NCI-H748 treated with DMSO at 0.1 percent for 48 hours (cell line): ENCODE data around the gene SF1.
A peak's percentile ranks its signal among the peaks of the same experiment; 100 is the strongest.

Experiments used
- DNase-seq: peaks from one replicate; lab custom pipeline; 2025; lab: John Stamatoyannopoulos, UW

SF1 gene

DNA sequence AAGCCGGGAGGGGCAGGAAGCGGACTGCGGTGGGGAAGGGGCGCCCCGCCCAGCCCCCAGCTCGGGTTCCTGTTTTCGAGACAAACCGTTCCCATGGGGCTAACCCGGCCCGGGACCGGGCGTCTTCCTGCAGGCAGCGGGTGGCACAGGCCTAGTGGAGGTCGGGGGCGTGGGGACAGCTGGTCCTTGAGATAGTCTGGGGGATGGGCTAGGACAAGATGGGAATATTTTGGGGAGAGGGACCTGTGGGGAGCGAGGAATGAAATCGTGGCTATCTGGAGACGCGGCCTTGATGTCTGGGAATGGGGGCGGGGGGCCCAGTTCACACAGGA is 33.2 kb downstream of the SF1 start:
- no peak for DNase-seq

DNA sequence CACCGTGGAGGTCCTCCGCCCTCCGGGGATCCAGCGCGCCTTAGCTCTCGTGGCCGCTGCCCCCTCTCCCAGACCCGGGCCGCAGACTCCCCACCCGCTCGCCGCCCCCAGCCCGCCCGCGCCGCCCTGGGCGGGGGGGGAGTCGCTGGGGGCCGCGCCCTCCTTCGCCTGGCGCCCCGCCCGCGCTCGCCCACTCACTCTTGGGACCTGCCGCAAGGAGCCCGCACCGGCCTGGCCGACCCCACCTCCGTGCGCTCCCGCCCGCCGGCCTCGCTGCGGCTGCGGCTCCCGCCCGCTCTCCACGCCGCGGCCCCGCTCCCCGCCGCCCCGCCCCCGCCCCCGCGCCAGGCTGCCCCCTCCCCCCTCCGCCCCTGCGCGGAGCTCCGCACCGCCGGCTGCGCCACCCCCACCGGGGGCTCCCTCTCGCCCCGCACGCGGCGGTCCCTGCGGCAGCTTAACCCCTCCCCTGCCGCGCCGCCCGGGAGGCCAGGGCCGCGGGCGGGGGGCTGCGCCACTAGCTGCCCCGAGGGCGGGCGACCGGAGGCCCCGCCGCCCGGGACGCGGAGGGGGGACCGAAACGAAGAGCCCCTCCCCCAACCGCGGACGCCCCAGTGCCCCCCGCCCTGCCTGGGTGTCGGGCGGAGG is 33.7 kb downstream of the SF1 start:
- no peak for DNase-seq

DNA sequence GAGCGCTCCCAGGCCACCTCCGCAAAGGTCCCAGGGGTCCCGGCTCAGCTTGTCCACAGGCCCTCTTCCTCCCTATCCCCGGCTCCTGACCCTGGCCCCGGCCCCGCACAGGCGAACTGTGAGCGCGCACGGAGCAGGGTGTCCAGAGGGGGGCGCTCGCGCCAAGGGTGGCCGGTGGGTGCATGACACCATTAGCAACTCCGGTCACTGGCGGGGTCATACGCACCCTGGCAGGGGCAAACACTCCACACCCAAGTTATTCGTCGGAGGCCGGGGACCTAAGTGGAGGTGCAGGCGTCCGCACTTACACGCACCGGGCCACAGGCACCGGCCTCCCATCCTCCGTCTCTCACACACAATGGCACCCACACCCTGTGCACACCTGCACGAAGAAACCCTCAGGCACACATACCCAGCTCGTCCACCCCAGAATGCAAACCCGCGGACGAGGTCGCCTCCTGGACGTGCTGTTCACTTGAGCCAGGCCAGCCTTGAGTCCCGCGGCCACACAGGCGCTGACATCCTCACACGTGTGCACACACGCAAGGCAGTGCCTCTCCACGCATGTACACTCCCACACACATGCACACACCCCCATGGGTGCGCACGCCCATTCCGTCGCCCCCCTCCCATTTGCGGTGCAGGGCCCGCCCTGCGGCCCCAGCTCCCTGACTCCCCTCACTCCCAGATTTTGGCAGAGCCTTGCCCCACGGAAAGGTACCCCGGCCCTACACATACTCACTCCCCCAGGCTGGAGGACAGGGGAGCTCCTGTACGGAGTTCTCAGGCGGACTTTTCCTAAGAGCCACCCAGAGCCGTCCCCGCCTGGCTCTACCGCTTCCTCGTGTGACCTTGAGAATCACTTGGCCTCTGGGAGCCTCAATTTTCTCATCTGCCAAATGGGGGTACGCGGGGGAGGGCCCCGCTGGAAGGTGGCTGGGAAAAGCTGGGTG is 34.5 kb downstream of the SF1 start, which contains the start of gene RASGRP2:
RASGRP2 (minus strand) TSS at position 552 of the 953 bp plus-strand sequence. CDS start 1,276 bp downstream, outside the sequence.
- peak; percentile 27 for DNase-seq

DNA sequence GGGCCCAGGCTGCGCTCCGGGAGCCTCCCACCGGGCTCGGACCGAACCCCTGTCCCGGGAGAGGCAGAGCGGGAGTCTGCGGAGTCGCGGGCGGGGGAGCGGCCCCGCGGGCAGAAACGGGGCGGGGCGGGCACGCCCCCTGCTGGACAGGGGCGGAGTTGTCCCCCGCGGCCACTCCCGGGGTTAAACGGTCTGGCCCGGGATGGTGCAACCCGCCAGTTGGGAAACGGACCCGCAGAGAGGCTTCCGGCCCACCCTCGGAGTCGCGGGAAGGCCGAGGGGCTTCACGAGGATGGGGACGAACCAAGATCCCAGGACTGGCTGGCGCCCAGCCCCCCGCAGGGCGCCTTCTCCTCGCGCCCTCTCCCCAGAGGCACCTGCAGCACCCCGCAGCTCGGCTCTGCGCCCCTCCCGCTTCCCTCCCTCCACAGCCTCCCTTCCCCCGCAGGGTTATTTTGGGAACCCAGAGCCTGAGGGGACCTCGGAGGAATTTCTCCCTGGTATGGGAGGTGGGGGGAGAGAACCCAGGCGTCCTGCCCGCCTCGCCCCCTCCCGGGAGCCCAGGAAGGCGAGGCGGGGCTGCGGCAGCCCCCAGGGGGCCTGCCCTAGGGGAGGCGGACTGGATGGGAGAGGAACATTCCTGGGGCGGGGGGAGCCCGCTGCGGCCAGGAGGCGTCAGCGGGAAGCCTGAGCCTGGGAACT is 35.3 kb downstream of the SF1 start:
- DNase-seq: no peak

DNA sequence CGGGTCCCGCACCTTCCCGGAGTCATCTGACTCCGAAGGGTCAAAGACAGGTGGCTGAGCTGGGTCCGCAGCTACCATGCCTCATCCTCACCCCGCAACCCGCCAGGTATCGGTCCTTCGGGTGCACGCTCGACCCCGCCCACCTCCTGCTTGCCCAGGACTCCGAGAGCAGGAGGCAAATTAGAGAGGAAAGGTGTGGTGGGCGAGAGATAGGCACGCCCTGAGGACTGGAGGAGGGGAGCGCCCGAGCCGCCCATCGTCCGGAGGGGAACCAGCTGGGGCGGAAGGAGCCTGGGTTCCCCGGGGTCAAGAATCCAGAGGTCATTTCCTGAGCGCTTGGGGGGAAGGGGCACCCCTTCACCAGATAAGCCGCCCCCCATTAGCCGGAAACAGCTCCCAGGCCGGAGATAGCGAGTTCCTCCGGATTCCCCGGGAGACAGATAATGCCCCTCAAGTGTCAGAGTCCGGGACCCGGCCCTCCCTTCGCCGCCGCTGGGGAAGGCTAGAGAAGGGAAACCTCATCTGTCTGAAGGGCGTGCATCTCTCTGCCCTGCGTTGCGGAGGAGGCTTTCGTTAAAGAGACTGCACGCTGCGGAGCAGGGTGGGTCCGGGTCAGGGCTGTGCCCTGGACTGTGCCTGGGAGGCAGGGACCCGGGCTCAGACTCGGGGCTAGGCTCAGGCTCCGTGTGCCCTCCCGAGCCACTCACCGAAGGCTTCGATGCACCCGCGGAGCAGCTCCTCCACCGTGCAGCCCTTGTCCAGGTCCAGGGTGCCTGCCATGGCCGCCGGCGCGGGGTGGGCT is 36.1 kb downstream of the SF1 start:
- no peak for DNase-seq

DNA sequence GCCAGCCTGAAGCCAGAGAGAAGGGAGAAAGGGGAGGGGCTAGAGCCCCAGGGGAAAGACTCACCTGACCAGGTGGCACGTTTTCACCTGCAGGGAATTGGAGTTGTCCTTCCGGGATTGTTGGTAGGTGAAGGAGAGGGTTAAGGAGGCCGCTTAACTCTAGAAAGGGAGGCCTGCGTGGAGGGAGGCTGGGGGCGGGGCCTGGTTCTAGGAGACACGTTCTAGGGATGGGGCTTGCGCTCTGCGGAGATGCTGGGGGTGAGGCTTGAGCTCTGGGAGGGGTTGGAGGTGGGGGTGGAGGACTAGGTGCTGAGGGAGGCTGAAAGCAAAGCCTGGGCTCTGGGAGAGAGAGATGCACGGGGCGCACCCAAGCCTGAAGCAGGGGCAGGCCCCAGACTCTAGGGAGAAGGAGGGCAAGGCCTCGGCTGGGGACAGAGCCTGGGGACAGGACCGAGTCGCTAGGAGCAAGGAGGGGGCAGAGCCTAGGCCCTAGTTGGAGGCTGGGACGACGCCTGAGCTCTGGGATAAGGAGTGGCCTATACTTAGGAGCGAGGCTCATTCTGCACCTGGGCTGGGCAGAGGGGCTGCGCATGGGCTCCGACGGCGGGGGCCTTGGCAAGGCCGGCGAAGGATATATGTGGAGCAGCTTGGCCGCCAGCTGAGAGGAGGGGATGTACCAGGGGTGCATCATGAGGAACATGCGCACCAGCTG is 36.8 kb downstream of the SF1 start:
- DNase-seq: no peak

DNA sequence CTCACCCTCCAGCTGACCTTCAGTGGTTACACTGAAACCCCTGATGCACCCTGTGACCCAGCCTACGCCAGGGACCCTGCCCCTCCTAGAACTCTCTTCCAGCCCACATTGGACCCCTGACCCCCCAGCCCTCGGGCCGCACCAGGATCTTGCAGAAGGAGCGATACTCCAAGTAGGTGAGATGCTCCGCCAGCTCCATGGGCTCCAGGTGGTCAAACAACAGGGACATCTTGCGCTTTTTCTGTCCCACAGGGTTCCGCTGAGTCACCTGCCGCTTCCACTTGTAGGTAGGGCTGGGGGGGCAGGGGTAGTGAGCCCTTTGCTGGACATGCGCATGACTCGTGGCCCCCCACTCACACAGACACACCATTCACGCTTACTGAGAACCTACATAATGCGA is 38.5 kb downstream of the SF1 start:
- DNase-seq: no peak

DNA sequence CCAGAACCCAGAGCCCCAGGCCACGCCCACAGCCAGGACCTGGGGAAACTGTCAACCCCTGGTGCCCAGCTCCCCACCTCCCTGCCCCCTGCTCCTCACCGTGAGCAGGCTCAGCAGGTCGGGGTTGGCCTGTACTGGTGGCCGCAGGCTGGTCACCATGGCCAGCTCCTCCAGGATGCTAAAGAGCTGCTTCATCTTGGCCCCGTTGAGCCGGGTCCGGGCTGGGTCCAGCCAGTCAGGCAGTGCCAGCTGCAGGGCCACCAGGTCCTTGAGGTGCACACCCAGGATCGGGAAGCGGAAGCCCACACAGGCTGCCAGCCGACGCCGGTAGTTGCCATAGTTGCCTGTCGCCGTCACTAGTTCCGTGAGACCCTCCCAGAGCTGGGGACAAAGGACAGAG is 41.7 kb downstream of the SF1 start:
- DNase-seq: no peak

DNA sequence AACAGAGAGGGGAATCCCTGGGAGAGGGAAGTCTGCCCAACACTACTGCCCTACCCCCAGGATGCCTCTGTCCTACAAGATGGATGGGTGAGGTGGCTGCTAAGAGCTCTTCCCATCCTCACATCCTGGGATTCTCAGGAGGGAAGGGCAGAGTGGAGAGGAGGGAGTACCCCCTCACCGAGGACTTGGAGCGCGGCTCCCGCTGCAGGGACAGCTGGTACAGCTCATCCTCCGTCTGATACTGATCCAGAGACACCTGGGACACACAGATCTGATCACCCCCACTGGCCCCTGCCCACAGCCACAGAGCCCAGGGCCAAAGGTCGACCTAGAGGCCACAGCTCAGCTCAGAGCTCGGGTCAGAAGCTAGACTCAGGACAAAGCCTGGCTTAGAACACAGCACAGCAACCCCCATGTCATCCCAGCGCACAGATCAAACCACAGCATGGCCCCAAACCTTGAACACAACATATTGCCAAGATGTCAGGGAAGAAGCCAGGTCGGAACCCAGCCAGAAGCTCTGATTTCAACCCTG is 42.5 kb downstream of the SF1 start:
- no peak for DNase-seq

DNA sequence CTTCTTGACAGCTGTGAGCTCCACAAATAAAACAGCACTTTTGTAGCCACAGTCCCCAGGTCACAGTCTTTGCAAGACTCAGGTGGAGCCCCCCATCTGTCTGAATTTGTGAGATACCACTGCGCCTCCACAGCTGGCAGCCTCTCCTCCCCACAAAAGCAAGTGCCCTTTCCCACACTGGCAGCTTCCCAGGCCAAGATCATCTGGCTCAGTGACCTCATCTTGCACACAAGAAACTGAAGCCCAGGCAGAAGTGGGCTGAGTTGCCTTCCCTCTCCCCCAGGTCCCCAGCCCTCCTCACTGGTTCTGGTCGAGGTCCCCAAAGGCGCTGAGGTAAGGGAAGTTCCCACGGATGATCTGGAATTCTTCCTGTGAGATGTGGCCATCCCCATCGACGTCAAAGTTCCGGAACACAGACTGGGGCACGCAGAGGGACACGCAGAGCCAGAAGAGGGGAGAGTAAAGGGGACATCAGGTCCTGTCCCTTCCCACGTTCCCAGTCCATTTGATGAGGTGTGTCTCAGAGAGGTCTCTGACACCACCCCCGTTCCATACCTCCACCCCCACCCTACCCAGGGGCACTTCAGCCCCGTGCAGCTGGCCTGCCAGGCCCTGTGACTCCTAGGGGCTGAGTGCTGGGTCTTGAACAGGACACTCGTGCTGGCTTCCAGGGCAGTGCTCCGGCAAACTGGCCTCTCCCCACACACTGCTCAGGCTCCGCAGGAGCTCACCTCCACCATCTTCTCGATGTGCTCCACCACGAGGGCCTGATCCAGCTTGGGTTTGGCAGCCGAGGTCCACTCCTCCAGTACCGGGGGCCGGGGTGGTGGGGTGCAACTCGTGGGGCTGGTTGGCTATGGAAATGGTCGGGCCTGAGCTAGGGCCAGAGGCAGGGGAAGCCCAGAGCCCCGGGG is 43.3 kb downstream of the SF1 start:
- no peak for DNase-seq

DNA sequence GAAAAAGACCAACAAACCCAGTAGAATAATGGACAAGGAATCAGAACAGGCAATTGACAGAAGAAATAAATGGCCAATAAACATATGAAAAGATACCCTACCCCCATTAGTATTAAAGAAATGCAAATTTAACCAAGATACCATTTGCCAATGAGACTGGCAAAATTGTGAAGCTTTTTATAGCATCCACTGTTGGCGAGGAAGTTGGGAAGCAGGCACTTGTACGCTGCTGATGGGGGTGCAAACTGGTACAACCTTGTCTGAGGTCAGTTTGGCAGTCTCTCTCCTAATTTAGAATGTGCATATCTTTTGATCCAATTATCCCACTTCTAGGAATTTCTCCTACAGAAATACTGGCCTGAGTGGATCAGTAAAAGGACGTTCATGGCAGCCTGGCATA is 46.7 kb downstream of the SF1 start:
- DNase-seq: no peak

DNA sequence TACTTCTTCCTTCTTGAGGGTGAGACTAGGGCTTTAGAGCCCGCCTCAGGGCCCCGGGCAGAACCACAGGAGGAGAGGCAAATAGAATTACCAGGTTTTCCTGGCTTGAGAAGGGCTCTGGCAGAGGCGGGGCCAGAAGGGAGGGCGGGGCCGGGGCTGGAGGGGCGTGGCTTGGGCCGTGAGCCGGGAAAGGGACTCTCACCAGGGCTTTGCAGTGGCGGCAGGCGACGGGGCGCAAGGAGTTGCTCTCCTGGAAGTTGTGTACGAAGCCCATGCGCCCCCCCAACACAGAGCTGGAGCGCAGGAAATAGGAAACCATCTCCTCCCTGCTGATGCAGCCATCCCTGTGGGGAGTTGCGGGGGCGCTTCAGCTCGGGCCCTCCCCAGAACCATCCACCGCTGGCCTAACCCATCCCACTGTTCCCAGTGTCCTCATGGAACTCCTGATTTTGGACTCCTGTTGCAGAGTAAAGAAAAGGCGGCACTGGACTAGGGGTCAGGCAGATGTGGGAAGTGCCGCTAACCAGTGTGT is 48.4 kb downstream of the SF1 start:
- DNase-seq: no peak

DNA sequence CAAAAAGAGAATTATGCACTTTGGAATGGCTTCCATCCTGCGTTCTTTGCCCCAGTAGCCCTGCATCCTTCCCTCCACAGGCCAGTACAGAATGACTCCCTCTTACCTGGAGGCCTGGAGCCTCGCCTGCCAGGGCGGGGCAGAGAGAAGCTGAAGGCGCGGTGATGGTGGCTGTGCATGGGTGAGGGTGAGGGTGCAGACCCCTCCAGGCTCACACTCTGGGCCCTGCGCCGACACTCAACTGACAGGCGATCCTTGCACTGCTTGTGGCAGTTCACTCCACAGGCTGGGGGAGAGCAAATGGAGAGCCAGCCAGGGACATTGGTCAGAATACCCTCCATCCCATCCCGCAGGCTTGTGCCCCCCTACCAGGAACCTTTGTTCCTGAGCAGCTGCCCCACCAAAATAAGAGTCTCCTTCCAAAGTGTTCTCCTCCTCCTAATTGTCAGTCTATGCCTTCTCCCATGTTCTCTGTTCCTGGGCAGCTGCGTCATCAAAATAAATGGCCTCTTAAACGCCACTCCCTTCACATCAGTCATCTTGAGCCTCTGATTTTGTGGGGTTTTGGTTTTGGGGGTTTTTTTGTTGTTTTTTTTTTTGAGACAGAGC is 49.5 kb downstream of the SF1 start:
- DNase-seq: no peak

DNA sequence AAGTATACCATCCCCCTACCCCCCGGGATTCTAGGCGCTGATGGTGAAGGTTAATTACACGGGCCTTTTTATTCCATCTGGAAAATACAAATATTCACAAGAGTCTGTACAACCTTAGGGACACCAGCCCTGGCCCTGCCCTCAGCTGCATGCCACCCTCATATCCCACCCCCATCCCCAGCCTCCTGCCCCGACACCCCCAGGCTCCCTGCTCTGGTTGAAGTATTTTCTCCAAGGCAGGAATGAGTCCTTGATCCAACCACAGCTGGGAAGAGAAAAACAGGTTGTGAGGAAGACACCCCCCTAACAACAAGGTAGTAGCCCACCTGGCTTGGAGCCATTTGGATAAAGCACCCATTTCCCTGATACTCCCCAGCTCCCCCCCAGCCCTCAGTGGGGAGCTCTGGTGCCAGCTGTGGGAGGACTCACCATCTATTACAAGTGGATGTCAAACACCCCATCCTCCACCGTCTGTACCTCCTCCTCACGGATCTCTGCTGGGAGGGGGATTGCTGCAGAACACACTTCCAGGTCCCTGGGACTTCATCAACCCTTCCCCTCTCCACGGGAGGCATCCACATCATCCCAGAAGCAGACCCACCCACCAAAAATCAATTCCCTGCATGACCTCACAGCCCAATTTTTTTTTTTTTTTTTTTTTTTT is 51.3 kb downstream of the SF1 start:
- DNase-seq: no peak

DNA sequence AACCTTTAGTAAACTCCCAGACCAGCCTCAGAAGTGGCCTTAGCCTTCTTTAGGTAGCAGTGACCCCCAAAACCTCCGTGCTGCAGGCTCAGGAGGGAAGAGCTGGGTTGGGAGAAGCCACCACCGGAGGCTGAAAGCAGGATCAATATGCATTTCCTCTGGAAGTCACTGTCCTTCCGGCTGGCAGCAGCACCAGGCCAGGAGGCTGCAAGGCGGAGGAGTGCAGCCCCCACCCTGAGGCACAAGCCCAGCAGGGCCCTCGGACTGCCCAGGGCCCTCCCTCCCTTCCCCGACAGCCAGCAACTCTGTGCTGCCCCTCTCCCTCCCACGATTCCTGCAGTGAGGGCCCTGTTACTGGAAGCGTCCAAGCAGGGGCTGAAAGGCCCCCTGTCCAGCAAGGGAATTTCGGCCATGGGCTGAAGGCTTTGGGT is 52.1 kb downstream of the SF1 start:
- DNase-seq: no peak

DNA sequence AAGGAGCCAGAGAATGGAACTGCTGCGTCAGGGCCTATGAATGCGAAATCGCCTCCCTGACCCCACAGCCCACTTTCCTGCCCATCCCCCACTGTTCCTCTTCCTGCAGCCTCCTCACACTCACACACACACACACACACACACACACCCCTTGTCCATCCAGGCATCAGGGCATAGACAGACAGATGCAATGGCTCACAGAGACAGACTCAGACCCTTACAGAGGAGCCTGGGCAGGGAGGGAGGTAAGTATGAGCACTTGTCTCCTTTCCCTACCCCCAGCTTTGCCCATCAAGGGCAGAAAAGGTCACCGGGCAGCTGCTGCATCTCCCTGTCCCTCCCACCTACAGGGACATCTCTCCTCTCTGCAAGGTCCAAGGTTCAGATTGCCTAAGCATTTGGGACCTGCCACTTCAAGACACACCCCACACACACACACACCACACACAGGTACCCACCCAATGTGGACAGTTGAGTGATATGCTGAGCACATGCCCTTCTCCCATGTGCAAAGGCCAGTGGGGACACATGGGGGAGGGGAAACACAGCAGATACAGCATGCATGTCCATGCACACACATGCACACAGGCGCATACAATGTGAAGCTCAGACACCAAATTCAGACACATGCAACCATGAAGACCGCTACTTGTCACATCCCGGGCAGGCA is 53.3 kb downstream of the SF1 start:
- DNase-seq: no peak

DNA sequence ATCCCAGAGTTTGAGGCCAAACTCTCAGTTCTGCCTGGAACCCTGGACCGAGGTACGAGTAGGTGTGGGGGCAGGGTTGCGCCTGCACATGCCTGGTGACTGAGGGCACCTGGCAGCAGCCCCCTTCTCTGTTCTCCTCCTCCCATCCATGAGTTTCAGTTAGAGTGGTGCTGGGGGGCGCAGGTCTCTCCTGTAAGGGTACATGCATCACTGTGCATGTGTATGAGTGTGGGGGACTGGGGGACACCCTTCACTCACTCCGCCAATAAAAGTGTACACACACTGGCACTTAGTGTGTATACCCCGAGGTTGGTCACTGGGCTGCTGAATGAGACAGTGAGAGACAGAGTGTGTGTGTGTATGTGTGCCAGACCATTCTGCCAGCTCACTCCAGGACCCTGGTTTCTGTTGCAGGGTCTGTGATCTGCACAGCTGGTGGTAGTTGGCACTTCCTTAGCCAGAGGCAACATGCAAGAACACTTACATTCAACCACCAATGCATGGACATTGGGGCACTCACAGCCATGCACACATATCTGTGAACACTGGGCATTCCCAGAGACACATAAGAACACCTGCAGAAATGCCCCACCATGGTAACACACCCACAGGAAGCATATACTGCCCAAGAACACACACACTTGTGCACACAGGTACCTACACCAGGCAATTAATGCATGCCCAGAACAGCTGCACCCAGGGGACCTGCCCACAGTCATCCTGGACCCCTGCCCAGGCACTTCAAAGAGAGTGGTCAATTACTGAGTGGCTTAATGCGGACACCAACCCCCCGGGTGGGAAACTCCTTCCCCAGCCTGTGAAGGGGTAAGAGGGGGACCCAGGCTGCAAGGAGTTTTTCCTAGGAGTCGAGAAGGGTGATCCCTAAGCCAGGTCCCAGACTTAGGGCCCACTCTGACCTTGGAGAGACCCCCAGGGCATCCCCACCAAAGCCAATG is 54.2 kb downstream of the SF1 start:
- DNase-seq: no peak
